Left cardiac atrium (tissue), 4 donors: ENCODE measurements around the gene ALPP. TPM values are rescaled to one million over a fixed set of nuclear protein-coding genes. Genes with fewer than 3 reads are reported as not detected.
"Not testable (repeated sequence)": the region's sequence is repeated elsewhere in the genome, so short reads cannot be mapped to it uniquely, and the experiment has no call there.

Source experiments
- ATAC-seq, 2 donors: fragments of 200-7000 bp; cut with Tn5 transposase; one replicate each; pipeline ENCODE4 v1.9.1; 2020; ENCODE audit warnings: mild to moderate bottlenecking in 2 of 2, moderate library complexity in 2 of 2
- DNase-seq: peaks from one replicate; pipeline ENCODE4 v3.0.0-alpha.2; 2020
- intact Hi-C, 2 donors: fragments of 100-400 bp; cut with DNase I; formaldehyde crosslinking; loops; one replicate each; pipeline versions ENCODE4 v1.14.1 to v1.15.1; 2022 to 2023
- total RNA-seq, 2 donors: library from RNA; stranded (reverse); fragmentation: NEBNext Ultra II Directional; extraction: Animal tissue kit (Norgen Biotek cat#: 25700); gene quantifications; one replicate each; pipeline ENCODE4 v1.2.1, GENCODE V29; 2021
- donor health status: DM: no; HTN: yes; CAD: no.
- donor health status: DM: no; HTN: yes; CAD: no; lungs with severe emphysema.
- donor health status: DM: yes; HTN: yes; CAD: no.
- donor health status: Dilated cardiomyopathy.

Gene ALPP
- total RNA-seq, 2 donors from 2014 or later = not detected

DNA sequence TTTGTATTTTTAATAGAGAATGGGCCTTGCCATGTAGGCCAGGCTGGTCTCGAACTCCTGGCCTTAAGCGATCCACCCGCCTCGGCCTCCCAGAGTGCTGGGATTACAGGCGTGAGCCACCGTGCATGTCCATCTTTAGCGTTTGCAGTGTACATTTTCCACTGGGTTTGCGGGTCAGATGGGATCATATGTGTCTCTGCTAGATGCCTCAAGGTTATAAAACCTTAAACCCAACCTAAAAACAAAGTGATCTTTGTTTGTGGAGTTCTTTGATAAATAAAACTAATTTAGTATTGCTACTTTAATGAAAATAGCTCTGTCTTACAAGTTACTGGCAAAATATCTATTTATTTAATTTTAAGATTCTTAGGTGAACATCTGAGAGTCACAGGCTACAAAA, 15.0 kb downstream of the ALPP start:
- DNase-seq (no peak), ATAC-seq (no peak)
- intact Hi-C loops = no loop called here

DNA sequence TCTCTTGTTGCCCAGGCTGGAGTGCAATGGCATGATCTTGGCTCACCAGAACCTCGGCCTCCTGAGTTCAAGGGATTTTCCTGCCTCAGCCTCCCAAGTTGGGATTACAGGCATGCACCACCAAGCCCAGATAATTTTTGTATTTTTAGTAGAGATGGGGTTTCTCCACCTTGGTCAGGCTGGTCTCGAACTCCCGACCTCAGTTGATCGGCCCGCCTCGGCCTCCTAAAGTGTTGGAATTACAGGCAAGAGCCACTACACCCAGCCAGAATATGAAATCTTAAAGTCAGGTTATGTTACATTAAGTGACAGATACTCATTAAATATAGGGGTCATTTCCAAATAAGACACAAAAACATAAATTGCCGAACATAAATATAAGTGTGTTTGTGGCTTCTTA, 15.9 kb downstream of the ALPP start:
- intact Hi-C loops, ATAC-seq, DNase-seq: not testable (repeated sequence)

DNA sequence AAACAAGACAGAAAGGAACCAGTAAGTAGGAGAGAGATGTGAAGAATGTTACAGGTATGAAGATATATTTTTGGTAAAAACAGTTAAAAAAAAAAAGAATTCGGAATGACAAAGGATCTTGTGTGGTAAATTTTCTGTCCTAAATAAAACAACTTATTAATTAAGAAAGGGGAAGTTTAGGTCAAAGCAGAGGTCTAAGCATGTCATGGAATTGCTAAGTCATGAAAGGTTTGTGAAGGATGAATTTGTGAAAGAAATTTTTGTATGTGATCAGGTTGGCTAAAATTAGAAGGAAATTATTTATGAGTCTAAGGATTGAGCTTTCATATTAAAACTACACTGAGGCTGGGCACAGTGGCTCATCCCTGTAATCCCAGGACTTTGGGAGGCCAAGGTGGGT, 17.0 kb downstream of the ALPP start:
- intact Hi-C loops = no loop called here
- DNase-seq (no peak), ATAC-seq (no peak)

DNA sequence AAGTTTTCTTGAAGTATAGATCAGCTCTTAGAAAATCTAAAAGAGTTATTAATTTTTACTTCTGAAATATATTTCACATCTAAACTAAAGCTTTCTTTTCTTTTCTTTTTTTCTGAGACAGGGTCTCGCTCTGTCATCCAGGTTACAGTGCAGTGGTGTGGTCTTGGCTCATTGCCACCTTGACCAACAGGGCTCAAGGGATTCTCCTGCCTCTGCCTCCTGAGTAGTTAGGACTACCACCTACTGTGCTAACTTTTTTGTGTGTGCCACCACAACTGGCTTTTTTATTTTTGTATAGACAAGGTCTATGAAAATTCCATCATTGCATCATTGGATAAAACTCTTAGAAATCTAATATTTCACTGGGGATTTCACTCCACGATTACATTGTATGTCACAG, 18.1 kb downstream of the ALPP start:
- intact Hi-C loops = no loop called here
- ATAC-seq (no peak), DNase-seq (no peak)

DNA sequence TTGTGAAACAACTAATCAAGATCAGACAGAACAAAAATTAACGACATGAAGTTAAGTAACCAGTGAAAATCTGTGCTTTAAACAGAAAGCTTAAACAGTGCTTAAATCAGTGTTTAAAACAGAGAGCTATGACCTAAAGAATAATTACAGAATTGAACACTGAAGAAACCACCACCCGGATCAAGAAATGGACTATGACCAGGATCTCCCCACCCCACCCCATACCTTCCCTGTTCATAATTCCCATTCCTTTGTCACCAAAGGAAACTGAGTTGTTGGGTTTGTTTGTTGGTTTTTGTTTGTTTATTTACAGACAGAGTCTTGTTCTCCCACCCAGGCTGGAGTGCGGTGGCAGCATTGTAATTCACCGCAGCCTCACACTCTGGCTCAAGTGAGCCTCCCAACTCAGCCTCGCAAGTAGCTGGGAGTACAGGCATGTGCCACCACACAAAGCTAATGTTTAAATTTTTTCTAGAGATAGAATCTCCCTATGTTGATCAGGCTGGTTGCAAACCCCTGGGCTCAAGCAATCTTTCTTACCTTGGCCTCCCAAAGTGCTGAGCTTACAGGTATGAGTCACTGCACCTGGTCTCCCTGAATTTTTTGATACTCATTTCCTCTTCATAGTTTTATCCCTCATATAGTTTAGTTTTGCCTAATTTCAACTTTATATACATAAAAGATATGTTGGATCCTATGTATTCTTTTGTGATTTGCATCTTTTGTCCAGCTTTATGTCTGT, 19.9 kb downstream of the ALPP start:
- DNase-seq (no peak), ATAC-seq (no peak)
- intact Hi-C loops = no loop called here

DNA sequence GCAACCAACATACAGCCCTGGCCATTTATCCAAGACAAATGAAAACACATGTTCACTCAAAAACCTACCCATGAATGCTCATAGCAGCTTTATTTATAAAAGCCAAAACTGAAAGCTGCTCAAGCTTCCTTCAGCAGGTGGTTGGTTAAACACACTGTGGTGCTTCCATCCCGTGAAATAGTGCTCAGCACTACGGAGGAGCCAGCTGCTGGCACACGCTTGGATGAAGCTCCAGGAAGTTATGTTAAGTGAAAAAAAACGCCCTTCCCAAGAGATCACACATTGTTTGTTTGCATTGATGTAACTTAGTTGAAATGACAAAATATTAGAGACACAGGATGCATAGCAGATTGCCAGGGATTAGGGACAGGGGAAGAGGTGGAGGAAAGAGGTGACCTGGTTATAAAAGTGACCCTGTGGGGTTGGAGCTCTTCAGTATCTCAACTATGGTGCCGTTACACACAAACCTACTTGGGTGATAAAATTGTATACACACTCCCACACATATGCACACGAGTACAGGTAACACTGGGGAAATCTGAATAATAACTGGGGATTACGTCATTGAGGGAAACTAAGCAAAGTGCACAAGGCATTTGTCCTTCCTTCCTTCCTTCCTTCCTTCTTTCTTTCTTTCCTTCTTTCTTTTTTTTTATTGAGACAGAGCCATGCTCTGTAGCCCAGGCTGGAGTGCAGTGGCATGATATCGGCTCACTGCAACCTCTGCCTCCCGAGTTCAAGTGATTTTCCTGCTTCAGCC, 21.9 kb downstream of the ALPP start:
- intact Hi-C loops = no loop called here

DNA sequence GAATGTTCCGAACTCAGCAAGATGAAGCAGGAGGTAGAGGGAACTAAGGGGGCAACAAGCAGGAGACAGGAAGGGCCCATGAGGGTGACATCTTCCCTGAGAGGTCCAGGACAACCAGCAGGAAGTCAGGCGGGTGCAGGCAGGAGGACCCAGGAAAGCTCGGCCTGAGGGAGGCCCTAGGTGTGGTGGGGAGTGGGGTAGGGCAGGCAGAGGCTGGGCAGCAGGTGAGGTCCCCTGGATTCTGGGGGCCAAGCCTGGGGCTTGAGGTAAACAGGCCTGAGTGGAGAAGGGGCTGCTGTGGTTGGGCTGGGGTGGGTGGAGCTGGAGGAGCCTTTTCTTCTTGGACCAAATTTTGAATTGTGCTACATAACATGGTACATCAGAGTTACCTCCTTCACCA, 24.0 kb downstream of the ALPP start:
- DNase-seq (no peak), ATAC-seq (no peak)
- intact Hi-C loops = no loop called here

More for the DNA sequence above, 21.9 kb downstream of the ALPP start:
- DNase-seq = no peak
- ATAC-seq = no peak

DNA sequence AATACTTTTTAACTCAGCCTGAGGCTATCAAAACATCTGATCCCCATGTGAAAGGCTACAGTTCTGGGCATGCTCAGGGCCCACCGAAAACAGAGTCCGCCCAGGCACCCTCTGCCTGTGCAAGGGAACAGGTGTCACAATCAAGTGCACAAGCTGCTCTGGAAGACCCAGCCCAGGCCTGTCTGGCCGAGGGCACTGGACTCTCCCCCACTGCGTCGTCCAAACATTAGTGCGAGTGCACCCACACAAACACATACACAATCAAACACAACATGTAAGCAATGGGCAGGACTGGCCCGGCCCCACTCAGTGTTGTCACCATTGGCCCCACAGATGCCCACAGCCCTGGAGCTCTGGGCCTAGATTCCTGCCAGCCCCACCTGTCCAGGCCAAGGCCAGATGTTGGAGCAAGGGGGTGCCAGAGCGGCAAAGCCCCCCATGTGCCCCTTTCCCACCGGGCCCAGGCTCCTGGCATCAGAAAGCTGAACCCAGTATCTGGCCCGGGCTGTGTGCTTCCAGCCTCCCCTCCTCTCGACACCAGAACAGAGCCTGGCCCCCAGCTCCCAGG, 27.5 kb downstream of the ALPP start:
- DNase-seq = no peak
- intact Hi-C loops = no loop called here
- ATAC-seq = no peak

DNA sequence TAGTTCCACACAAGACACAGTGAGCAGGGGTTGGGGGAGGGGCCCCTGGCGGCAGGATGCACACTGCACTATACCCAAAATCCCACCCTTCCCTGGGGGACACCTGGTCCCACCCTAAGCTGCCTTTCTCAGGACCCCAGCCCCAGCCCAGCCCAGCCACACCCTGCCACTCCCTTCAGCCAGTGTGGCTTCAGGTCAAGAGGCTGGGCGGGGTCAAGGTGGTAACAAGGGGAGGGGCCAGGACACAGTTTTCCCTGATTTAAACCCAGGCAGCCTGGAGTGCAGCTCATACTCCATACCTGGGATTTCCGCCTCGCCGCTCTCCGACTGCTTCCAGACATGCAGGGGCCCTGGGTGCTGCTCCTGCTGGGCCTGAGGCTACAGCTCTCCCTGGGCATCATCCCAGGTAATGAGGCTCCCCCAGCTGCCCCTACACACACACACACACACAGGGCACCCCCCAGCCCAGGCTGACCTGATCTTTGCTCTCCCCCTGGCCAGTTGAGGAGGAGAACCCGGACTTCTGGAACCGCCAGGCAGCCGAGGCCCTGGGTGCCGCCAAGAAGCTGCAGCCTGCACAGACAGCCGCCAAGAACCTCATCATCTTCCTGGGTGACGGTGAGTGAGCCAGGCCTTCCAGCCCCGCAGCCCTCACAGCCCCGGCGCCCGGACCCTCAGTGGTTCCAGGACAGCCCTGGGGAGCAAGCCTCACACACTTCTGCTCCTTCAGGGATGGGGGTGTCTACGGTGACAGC, 28.2 kb downstream of the ALPP start, which contains the start of gene ALPG:
Gene ALPG, plus strand, starts transcription at position 289 of the 755 bp plus-strand sequence. Its CDS starts 51 bp downstream, at position 340.
- intact Hi-C loops = no loop called here
- ATAC-seq = no peak

DNA sequence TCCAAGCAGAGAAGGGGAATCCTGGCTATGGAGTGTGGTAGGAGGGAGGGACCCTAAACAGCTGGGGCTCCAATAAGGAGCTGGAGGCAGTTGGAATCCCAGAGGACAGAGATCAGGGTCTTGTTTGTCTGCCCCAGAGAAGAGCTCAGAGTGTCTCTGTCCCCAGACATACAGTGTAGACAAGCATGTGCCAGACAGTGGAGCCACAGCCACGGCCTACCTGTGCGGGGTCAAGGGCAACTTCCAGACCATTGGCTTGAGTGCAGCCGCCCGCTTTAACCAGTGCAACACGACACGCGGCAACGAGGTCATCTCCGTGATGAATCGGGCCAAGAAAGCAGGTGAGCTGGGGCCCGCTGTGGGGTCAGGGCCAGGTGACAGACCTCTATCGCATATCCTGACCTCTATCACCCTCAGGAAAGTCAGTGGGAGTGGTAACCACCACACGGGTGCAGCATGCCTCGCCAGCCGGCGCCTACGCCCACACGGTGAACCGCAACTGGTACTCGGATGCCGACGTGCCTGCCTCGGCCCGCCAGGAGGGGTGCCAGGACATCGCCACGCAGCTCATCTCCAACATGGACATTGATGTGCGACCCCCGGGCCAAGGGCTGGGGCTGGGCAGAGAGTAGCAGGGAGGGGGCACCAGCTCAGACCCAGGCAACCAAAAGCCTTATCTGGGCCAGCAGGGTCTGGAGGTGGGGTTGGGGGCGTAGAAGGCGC, 29.0 kb downstream of the ALPP start:
- ATAC-seq, intact Hi-C loops, DNase-seq: not testable (repeated sequence)

More for the DNA sequence above, 28.2 kb downstream of the ALPP start, which contains the start of gene ALPG:
- DNase-seq = no peak

DNA sequence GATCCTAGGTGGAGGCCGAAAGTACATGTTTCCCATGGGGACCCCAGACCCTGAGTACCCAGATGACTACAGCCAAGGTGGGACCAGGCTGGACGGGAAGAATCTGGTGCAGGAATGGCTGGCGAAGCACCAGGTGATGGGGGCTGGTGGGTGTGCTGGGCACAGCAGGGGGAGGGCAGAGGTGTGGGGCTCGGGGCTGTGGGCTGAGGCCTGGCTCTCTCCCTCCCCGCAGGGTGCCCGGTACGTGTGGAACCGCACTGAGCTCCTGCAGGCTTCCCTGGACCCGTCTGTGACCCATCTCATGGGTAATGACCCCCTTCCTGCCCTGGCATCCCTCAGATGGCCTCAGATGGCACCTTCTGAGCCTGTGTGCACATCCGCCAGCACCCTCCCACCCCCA, 29.7 kb downstream of the ALPP start:
- ATAC-seq, DNase-seq, intact Hi-C loops: not testable (repeated sequence)

DNA sequence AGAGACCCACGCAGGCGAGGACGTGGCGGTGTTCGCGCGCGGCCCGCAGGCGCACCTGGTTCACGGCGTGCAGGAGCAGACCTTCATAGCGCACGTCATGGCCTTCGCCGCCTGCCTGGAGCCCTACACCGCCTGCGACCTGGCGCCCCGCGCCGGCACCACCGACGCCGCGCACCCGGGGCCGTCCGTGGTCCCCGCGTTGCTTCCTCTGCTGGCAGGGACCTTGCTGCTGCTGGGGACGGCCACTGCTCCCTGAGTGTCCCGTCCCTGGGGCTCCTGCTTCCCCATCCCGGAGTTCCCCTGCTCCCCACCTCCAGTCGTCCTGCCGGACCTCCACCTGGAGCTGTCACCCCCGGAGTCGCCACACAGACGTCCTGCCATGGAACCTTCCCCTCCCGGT, 31.1 kb downstream of the ALPP start:
- ATAC-seq, DNase-seq, intact Hi-C loops: not testable (repeated sequence)

DNA sequence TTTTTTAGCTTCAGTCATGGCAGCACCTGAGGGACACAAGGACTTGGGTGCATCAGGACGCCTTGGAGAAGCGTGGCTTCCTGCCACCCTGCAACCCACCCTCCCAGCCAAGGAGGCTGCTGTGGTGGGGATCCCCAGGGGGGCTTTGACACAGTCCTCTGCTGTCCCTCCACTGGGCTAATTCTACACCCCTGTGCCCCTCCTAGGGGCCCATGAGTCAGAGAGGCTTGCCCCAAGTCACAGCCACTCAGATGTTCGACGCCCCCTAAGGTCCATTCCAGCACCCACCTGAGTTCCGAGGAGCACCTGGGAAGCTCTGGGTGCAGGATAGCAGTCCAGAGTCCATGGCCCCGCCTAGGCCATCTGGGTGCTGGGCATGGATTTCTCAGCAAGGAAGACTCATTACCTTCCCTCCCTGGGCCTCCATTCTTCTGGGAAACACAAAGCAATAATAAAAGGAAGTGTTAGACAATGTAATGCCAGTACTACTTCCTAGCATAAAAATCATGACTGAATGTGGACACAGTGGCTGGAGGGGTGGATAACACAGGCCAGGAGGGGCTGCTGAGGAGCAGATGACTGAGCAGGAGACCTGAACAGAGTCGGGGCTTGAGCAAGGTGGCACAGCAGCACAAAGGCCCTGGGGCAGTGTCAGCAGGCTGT, 31.8 kb downstream of the ALPP start:
- intact Hi-C loops = no loop called here
- DNase-seq (no peak), ATAC-seq (no peak)

DNA sequence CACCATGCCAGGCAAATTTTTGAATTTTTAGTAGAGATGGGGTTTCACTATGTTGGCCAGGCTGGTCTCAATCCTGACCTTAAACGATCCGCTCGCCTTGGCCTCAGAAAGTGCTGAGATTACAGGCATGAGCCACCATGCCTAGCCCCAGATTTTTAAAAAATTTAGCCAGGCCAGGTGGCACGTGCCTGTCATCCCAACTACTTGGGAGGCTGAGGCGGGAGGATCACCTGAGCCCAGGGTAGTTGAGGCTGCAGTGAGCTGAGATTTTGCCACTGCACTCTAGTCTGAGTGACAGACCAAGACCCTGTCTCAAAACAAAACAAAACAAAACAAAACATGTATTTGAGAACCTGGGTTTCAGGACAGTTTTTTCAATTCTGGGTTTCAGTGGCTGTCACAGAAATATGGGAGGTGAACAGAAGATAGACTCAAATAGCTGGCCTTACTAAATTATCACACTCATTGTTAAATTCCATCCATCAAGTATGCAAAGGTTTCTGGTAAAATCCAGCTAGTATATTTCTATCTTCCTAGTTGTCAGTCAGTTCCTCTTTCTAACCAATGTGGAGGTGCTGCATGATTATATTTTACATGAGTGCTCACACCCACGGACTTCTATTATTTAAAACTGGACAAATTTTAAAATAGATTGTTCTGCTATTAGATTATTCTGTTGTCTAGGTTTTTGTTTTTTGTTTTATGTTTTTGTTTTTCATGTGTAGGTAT, 33.5 kb downstream of the ALPP start:
- no peak for DNase-seq
- no peak for ATAC-seq
- intact Hi-C loops = no loop called here

DNA sequence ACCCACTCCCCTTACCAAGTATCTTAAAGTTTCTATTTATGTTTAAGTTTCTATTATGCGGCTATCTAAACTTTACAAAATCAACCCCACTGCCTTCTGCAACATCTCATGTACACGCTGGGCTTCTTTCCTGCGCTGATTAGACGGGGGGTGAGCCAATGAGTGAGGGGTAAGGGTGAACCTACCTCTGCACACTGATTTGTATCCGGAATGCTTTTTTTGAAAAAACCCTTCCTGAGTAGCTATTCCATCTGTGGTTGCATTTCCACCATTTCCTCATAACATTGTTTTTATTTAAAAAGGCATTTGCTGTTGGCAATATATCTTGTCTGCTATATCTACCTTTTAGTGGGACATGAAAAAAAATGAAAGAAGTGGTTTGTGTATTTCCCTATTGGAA, 34.4 kb downstream of the ALPP start:
- no peak for DNase-seq
- no peak for ATAC-seq
- intact Hi-C loops = no loop called here

DNA sequence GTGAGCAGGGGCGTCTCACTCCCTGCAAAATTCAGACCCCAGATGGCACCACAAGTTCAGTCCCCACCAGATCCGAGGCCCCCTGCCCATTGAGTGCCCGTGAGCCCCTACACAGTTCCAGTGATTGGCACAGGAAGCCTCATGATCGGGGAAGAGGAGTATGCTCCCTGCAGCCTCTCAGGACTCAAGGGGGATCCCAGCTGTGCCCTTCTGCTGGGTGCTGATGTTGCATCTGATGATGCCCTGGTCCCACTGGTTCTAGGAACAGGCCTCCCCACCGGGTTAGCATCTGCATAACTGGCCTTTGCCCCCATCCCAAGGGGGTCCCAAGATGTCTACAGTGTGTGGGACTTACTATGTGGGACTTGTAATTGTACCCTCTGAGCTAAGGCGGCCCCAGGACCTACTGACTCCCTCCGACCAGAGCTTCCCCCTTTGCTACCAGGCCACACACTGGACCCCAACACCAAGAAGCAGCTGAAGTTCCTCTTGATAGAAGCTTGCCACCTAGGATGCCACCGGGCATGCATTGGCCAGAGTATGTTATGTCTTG, 36.7 kb downstream of the ALPP start:
- no peak for DNase-seq
- no peak for ATAC-seq
- intact Hi-C loops = no loop called here

DNA sequence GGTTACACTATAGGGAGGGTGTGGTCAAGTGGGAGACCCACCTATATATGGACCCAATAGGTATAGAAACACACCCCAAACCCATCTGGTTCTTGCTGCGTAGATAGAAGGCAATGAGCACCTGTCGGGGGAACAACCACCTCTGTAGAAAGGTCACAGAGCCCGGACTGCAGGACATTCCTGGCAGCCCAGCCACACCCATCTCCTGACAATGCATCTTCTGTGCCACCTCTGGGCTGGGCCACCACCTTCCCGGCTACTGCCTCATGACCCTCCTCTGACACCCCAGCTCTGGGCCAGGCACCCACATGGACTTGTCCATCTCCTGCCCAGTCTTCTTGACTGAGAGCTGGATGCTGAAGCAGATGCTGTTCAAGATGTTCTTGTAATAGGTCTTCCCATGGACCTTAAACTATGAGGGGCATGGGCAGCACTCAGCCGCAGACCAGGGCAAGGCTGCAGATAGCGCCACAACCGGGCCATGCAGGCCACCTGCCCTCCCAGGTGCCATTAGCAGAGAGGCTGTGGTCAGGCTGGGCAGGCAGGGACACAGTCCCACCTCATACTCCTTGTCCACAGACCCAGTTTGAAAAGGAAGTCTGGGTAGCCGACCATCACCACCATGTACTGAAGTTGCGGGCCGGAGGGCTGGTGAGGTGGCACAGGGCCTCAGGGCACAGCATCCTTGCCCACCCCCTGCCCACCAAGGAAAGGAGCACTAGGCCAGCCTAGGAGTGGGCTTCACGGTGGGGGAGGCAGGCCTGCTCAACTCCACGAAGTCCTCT, 37.4 kb downstream of the ALPP start:
- no peak for ATAC-seq
- intact Hi-C loops = no loop called here
- no peak for DNase-seq
